Stimulated activated CD4-positive, alpha-beta T cell treated with anti-CD3 and anti-CD28 coated beads, Interleukin-4, amount 100 ng/mL, for 24 hours (primary cell): ENCODE results near the gene SCRT2.
"Not testable (repeated sequence)": the region's sequence is repeated elsewhere in the genome, so short reads cannot be mapped to it uniquely, and the experiment has no call there.

ENCODE experiments used
- DNase-seq: peaks from one replicate; pipeline ENCODE4 v3.0.0-alpha.2; 2020

Gene SCRT2

GRCh38 chr20:699811-700338 lies 24.3 kb upstream of the SCRT2 start:
- no peak for DNase-seq

DNA sequence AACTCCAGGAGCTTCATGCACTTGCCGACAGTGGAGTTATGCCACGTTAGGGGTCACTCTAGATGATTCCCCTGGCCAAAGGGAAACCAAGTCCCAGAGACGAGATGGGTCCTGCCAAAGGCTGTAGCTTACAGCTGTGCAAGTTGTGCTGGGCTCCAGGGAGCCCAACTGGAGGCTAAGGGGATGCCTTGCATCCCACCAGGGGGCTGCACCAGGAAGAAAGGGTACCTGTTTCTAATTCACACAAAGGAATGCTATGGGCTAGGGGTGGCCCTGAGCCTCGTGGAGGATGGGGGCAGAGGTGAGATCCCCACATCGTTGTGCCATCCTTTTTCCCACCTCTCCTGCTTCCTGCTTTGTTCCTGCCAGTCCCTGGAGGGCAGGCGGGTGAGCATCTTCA lies 23.7 kb upstream of the SCRT2 start:
- DNase-seq = no peak

- DNase-seq = no peak
These were observed 22.7 kb upstream of the SCRT2 start for GRCh38 chr20:698276-698675.

- no peak for DNase-seq
These were observed 22.2 kb upstream of the SCRT2 start for GRCh38 chr20:697826-698225.

DNA sequence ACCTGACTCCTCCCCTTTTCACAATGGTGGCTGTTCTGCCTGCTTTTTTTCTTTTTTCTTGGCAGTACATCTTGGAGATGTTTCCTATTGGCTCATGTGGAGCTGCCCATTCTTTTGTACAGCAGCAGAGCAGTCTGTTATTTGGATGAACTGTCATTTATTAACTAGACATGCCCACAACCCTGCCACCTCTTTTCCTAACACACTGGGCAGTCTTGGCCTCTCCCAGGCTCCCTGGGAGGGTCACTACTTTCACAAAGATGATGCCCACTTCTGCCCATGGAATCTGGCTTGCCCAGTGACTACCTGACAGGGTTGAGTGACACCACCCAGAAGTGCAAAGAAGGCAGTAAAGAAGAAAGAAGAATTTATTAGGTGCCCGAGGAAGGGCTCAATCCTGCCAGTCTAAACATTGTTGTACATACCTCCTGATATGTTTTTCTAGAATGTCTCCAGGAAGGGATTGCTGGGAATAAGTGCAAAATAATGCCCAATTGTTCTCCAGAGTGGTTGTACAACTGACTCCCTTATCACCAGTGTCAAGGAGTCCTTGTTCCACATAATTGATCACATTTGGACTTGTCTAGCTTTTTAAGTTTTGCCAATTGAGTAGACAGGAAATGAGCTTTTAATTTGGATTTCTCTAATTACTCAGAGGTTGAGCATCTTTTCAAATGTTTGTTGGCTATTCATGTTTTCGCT lies 19.7 kb upstream of the SCRT2 start:
- DNase-seq = no peak

DNA sequence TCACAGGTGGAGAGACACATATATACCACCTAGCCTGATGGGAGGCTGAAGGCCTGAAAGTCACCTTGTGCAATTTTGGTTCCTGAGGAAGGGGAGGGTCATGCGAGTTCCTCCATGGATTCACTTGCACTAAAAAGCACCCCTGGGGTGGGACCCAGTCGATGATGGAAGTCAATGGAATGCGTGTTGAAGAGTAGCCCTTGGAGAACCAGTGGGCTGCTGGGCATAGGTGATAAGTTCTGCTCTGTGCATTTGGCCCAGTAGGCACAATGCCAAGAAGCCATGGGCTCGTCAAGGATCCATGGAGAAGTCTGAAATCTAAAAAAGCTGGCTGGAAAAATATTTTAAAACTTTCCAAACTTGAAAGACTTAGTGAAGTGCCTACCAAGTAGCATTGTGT lies 18.9 kb upstream of the SCRT2 start:
- no peak for DNase-seq

GRCh38 chr20:693786-694185 lies 18.2 kb upstream of the SCRT2 start:
- not testable (repeated sequence) for DNase-seq

DNA sequence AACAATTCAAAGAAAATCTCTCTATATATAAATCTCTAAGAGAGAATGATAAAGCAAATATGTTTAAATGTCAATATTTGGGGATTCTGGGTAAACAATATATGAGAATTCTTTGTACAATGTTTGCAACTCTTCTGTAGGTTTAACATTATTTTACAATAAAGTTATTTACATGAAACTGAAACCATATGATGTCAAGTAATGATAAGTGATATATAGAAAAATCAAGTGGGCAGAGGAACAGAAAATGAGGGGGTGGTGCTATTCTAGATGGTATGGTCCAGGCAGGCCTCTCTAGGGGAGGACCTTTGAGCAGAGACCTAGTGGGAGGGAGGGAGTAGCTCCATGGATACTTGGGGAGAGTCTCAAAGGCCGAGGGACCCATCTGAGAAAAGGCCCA lies 16.4 kb upstream of the SCRT2 start:
- DNase-seq = no peak

- no peak for DNase-seq
These were observed 14.3 kb upstream of the SCRT2 start for GRCh38 chr20:689947-690346.

- DNase-seq = no peak
These were observed 13.7 kb upstream of the SCRT2 start for GRCh38 chr20:689348-689747.

DNA sequence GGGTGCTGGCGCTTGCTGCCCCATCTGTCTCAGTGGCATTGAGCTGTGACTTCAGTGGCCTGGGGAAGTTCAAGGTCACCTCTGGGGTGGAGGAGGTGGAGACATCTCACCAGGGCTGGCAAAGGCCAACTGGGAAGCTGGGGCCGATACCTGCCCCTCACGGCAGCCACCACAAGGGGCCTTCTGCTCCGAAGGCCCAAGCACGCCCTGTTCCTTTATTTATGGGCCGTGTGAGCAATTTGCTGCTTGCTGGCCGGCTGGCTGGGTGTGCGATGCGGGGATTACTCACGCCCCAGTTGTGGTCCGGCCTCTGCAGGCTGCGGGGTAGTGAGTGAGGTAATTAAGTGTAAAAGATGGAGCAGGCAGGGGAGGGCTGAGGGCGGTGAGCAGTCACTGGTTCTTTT lies 13.2 kb upstream of the SCRT2 start:
- DNase-seq = no peak

DNA sequence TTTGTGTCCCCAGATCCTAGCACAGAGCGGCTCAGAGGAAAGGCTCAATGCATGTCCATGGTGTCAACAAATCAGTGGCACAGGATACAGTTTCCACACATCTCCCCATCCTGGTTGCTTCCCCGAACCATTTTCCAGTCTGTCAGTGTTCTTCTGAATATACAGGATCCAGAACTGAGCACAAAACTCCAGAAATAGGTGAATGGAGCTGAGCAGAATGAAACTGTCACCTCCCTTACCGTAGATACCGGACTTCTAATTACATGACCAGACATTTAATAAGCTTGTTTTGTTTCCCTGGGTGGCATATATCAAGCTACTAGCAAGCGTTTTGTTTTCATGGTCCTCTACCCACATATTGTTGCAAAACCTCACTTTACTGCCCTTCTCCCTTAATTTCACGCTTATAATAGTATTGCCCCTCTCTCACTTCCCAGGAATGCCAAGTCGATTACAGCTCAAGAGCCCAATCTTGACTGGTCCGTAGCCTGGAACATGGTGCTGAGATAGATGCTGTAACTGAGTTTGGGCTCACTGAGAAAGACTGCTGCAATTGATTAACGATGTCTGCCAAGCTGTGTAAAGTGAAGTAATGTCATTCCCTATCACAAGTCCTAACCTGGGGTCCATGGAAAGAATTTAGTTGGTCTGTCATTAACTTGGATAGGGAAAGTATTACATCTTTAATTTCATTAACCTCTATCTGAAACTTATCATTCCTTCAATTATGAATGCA lies 12.0 kb upstream of the SCRT2 start:
- no peak for DNase-seq

- no peak for DNase-seq
These were observed 9.2 kb upstream of the SCRT2 start for GRCh38 chr20:684676-685319.

DNA sequence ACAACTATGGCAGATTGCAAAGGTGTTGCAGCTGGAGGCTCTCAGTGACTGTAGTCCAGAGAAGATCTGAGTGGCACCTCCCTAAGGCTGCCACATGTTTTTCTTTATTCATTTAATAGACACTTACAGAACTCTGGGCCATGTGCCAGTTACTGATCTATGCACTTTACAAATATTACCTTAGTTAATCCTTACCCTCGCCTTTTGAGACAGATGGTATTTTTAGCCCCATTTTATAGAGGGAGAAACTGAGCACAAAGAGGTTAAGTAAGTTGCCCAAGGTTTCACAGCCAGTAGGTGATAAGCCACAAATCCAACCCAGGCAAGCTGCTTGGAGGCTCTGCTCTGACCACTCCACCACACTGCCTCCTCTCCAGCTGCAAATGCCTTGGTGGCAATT lies 6.5 kb upstream of the SCRT2 start:
- no peak for DNase-seq

GRCh38 chr20:680638-681187 lies 5.1 kb upstream of the SCRT2 start:
- no peak for DNase-seq

GRCh38 chr20:677957-678356 lies 2.4 kb upstream of the SCRT2 start:
- DNase-seq = no peak

DNA sequence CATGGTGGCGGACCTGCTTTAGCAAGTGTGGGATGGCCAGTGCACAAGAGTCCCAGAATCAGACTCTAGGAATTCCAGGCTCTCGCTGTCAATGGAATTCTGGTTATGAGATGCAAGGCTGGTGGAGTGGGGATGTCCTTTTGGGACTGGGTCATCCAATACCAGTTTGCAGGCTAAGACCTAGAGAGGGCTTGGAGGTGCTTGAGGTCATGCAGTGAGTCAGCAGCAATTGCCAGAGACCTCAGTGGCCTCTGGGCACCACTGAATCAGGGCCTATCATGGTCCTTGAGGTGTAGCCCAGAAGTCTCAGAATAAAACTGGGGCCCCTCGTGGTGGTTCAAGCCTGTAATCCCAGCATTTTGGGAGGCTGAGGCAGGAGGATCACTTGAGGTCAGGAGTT lies 1.4 kb upstream of the SCRT2 start:
- no peak for DNase-seq

- DNase-seq = no peak
These were observed 824 bp upstream of the SCRT2 start for GRCh38 chr20:676315-676937.

DNA sequence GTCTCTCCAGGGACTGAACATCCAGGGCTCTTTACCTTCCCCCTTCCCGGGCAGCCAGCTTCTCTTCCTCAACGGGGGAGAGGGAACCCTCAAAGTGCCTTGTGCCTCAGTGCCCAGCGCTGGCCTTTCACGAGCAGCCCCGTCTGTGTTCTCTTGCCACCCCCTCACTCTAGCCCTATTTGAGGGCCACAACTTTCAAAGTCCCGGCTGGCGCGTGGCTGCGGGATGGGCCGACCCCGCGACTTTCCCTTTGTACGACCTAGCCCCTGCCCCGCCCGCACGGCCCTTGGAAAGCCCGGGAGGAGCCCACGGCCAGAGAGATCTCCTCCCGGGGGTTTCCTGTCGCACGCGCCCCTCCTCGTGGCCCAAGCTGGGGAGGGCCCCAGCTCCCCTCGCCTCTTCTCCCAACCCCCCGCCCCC lies 559 bp downstream of the SCRT2 start:
- DNase-seq = no peak

DNA sequence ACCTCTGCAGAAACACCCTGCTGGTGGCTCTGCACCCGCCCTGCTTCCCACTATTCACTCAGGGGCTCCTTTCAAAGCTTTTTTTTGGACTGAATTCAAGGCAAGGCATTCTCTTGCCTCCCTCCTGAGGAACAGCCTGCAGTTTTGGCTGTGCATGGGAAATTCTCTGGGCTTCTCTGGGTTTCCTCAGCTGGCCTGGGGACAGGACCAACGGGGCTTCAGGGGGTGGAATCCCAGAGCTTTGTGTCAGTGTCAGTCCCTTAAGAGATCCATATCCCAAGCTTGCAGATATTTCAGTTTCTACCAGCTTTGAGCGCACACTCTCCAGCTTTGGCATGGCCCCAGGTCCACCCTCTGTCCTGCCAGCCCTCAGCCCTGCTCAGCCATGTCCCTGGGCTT lies 2.0 kb downstream of the SCRT2 start:
- DNase-seq = no peak

DNA sequence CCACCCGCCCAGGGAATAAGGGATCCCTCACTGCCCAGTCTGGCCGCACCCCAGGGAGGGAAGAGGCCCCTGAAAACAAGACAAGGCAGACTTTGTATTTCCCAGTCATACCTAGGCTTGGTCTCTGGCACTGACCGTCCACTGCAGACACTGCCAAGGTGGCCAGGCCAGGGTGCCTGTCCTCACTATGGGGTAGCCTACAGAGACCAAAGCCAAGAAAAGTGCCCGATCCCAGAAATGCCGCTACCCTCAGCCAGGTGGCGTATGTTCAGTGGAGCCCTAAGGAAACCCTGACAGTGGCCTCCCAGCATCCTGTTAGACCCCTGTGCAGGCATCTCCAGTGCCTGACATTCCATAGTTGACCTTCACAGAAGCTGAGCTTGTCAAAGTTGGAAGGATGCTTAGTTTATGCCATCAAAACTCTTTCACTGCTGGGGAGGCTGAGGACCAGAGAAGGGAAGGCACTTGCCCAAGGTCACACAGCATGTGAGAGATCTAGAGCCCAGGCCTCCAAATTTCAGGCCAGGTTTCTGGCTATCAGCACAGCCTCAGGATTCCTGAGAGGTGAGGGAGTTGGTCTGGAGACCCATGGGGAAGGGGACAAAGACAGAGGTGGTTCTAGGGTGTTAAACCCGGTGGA lies 2.5 kb downstream of the SCRT2 start:
- no peak for DNase-seq

GRCh38 chr20:671252-672030 lies 4.2 kb downstream of the SCRT2 start:
- no peak for DNase-seq
